ENCODE data around the gene RER1.

- TF ChIP-seq CTCF (IDR thresholded peaks at IDR 0.05): no peak
- no peak for TF ChIP-seq EP300 (IDR thresholded peaks at IDR 0.05)
- TF ChIP-seq POLR2AphosphoS5 (IDR thresholded peaks at IDR 0.05): no peak
Measured at GRCh38 chr1:2351723-2352122, 39.9 kb upstream of the RER1 start.
